Measurements from ENCODE around the gene GPER1.
"Not testable (repeated sequence)": the region's sequence is repeated elsewhere in the genome, so short reads cannot be mapped to it uniquely, and the experiment has no call there.

The GPER1 gene

GRCh38 chr7:1106063-1106792 is 18.3 kb downstream of the GPER1 start:
- no peak for DNase-seq

- DNase-seq, result no peak
These were observed 19.0 kb downstream of the GPER1 start for GRCh38 chr7:1106793-1107421.

- no peak for DNase-seq
These were observed 20.5 kb downstream of the GPER1 start for GRCh38 chr7:1108264-1108920.

- DNase-seq, result no peak
These were observed 21.8 kb downstream of the GPER1 start for GRCh38 chr7:1109581-1110310.

- no peak for DNase-seq
These were observed 22.4 kb downstream of the GPER1 start for GRCh38 chr7:1110358-1110757.

- no peak for DNase-seq
These were observed 23.2 kb downstream of the GPER1 start for GRCh38 chr7:1111156-1111555.

- no peak for DNase-seq
These were observed 24.2 kb downstream of the GPER1 start for GRCh38 chr7:1112109-1112508.

GRCh38 chr7:1112625-1113547 is 25.0 kb downstream of the GPER1 start:
- DNase-seq, result no peak

GRCh38 chr7:1113548-1113885 is 25.6 kb downstream of the GPER1 start:
- no peak for DNase-seq

GRCh38 chr7:1114088-1114487 is 26.2 kb downstream of the GPER1 start:
- no peak for DNase-seq

GRCh38 chr7:1114505-1114904 is 26.6 kb downstream of the GPER1 start:
- no peak for DNase-seq

- not testable (repeated sequence) for DNase-seq
These were observed 27.5 kb downstream of the GPER1 start for GRCh38 chr7:1115171-1116045.

- DNase-seq, result not testable (repeated sequence)
These were observed 28.6 kb downstream of the GPER1 start for GRCh38 chr7:1116383-1117008.

GRCh38 chr7:1117321-1117928 is 29.5 kb downstream of the GPER1 start:
- DNase-seq, result no peak

- no peak for DNase-seq
These were observed 31.3 kb downstream of the GPER1 start for GRCh38 chr7:1119201-1119600.

- no peak for DNase-seq
These were observed 32.9 kb downstream of the GPER1 start for GRCh38 chr7:1120791-1121190.

GRCh38 chr7:1121476-1121875 is 33.6 kb downstream of the GPER1 start:
- no peak for DNase-seq

- no peak for DNase-seq
These were observed 34.2 kb downstream of the GPER1 start for GRCh38 chr7:1121886-1122831.

- DNase-seq, result no peak
These were observed 35.1 kb downstream of the GPER1 start for GRCh38 chr7:1122832-1123501.
